GM12878 (cell line): Measurements from ENCODE around the gene SLC38A9. TPM values are rescaled to one million over a fixed set of nuclear protein-coding genes. Genes with fewer than 3 reads are reported as not detected.

ENCODE experiments used
- ATAC-seq: fragments of 200-7000 bp; cut with Tn5 transposase; 3 replicates; pipeline ENCODE4 v1.9.1; 2020; ENCODE audit warnings: mild to moderate bottlenecking, moderate library complexity
- BruUV-seq: library from RNA; stranded (reverse); fragments of 400-500 nt; replicated peaks from 2 replicates; lab custom pipeline; 2021; lab: Mats Ljungman, UMichigan
- CTCF ChIA-PET: fragments of 300-600 bp; sonication (Branson Sonifier 250); formaldehyde crosslinking; extraction: SDS; loops from one replicate; lab custom pipeline; 2021; ENCODE audit warnings: inconsistent platforms; lab: Yijun Ruan, JAX
- POLR2A ChIA-PET: fragments of 350-600 bp; formaldehyde crosslinking; extraction: SDS; loops from one replicate; lab custom pipeline; 2021; ENCODE audit warnings: inconsistent platforms; lab: Charles Lee
- RAD21 ChIA-PET: fragments of 300-600 bp; sonication (Branson Sonifier 250); formaldehyde crosslinking; loops from one replicate; lab custom pipeline; 2023; ENCODE audit warnings: antibody characterized with exemption; ENCODE audit not compliant: unreplicated experiment; lab: Charles Lee
- SMC1A ChIA-PET: fragments of 300-600 bp; sonication (Branson Sonifier 250); formaldehyde crosslinking; loops from one replicate; lab custom pipeline; 2023; ENCODE audit not compliant: unreplicated experiment, uncharacterized antibody; lab: Charles Lee
- DNase-seq: peaks from one replicate; pipeline ENCODE4 v3.0.0-alpha.2; 2011; ENCODE audit warnings: low read depth, low spot score
- FAIRE-seq: peaks from 3 replicates; lab custom pipeline; 2011; peaks lifted over from hg19 to GRCh38; lab: Jason Lieb, UNC
- H2AFZ ChIP-seq: 2 replicates; pipeline ENCODE4 v1.6.0; 2011; ENCODE audit warnings: low read depth, low read length, control low read depth; ENCODE audit not compliant: control insufficient read depth
- H3K27ac ChIP-seq: 2 replicates; pipeline ENCODE4 v1.5.1; 2011; ENCODE audit warnings: control low read depth; ENCODE audit not compliant: control insufficient read depth, insufficient read depth
- H3K27me3 ChIP-seq, 2 experiments: replicated peaks in 1 of 2; 2 replicates each; pipeline versions ENCODE4 v1.6.0 to v1.6.1; 2011; ENCODE audit warnings: low read length in 1 of 2; ENCODE audit not compliant: control insufficient read depth in 2 of 2, insufficient read depth in 2 of 2
- H3K36me3 ChIP-seq, 2 experiments: 2 replicates each; pipeline ENCODE4 v1.5.1; 2011; ENCODE audit warnings: low read length in 1 of 2; ENCODE audit not compliant: control insufficient read depth in 2 of 2, insufficient read depth in 2 of 2
- H3K4me1 ChIP-seq: 2 replicates; pipeline ENCODE4 v1.6.1; 2011; ENCODE audit warnings: mild to moderate bottlenecking, low read length, moderate library complexity, mixed read lengths; ENCODE audit not compliant: control insufficient read depth, insufficient read depth
- H3K4me2 ChIP-seq: 2 replicates; pipeline ENCODE4 v1.6.0; 2011; ENCODE audit warnings: control low read depth; ENCODE audit not compliant: control insufficient read depth, insufficient read depth
- H3K4me3 ChIP-seq: fragments of 200-600 bp; sonication (generic); 2 replicates; pipeline ENCODE4 v1.5.1; 2016
- H3K79me2 ChIP-seq: 2 replicates; pipeline ENCODE4 v1.6.0; 2011; ENCODE audit warnings: low read length; ENCODE audit not compliant: control insufficient read depth, insufficient read depth
- H3K9ac ChIP-seq: 2 replicates; pipeline ENCODE4 v1.8.0; 2011; ENCODE audit warnings: low read length, control low read depth, mixed read lengths; ENCODE audit not compliant: control insufficient read depth, insufficient read depth
- H3K9me3 ChIP-seq: replicated peaks from 3 replicates; pipeline ENCODE4 v1.5.1; 2011; ENCODE audit warnings: mild to moderate bottlenecking, low read length; ENCODE audit not compliant: control insufficient read depth, insufficient read depth
- H4K20me1 ChIP-seq: 2 replicates; pipeline ENCODE4 v1.6.0; 2011; ENCODE audit not compliant: control insufficient read depth, insufficient read depth
- EP300 ChIP-seq, 2 experiments: fragments of 150-350 bp in 1 of 2; IDR thresholded peaks; 2 replicates each; pipeline ENCODE4 v1.6.1; 2011 to 2012; ENCODE audit warnings: low read depth in 2 of 2, low read length in 2 of 2, borderline replicate concordance in 1 of 2, improper control_type of control experiment in 1 of 2, inconsistent platforms in 1 of 2; ENCODE audit not compliant: control insufficient read depth in 1 of 2
- ETV6 ChIP-seq, 2 experiments: fragments of 450-650 bp in 1 of 2; IDR thresholded peaks in 1 of 2; conservative IDR thresholded peaks in 1 of 2; 2 replicates each; pipeline ENCODE4 v1.6.1; 2014; ENCODE audit warnings: antibody characterized with exemption in 1 of 2, borderline replicate concordance in 1 of 2, low read depth in 1 of 2, mild to moderate bottlenecking in 1 of 2, moderate library complexity in 1 of 2
- JUNB ChIP-seq: IDR thresholded peaks from 2 replicates; pipeline ENCODE4 v1.6.1; 2016; ENCODE audit warnings: antibody characterized with exemption, mild to moderate bottlenecking
- LARP7 ChIP-seq: fragments of 450-650 bp; IDR thresholded peaks from 2 replicates; pipeline ENCODE4 v1.6.1; 2017; ENCODE audit warnings: mild to moderate bottlenecking
- MLLT1 ChIP-seq: fragments of 450-650 bp; IDR thresholded peaks from 2 replicates; pipeline ENCODE4 v1.6.1; 2016; ENCODE audit warnings: mild to moderate bottlenecking
- MYC ChIP-seq: IDR thresholded peaks from 2 replicates; pipeline ENCODE4 v1.6.1; 2011; ENCODE audit warnings: mild to moderate bottlenecking, low read length, moderate library complexity, inconsistent platforms; ENCODE audit not compliant: insufficient read depth, insufficient replicate concordance, insufficient read length, severe bottlenecking
- NRF1 ChIP-seq: conservative IDR thresholded peaks from 2 replicates; pipeline ENCODE4 v1.6.1; 2011; ENCODE audit warnings: mild to moderate bottlenecking, low read depth, low read length, improper control_type of control experiment
- RUNX3 ChIP-seq: IDR thresholded peaks from 2 replicates; pipeline ENCODE4 v1.6.1; 2012; ENCODE audit warnings: low read length, inconsistent platforms
- SRF ChIP-seq, 2 experiments: IDR thresholded peaks; 2 replicates each; pipeline ENCODE4 v1.6.1; 2011; ENCODE audit warnings: low read depth in 2 of 2, low read length in 2 of 2, mild to moderate bottlenecking in 1 of 2, moderate library complexity in 1 of 2
- in situ Hi-C: fragments of 300-500 bp; cut with MboI; formaldehyde crosslinking; loops from 9 replicates; pipeline ENCODE4 v1.14.3; 2018; ENCODE audit warnings: mixed read lengths
- intact Hi-C: fragments of 100-400 bp; cut with micrococcal nuclease; formaldehyde crosslinking; loops from one replicate; pipeline ENCODE4 v1.14.2; 2022; ENCODE audit not compliant: unreplicated experiment
- polyA plus RNA-seq, 11 experiments: library from polyadenylated mRNA; depleted of rRNA in 4 of 11; unstranded in 6 of 11; stranded (reverse) in 5 of 11; fragments of >200 nt; fragmentation: Nextera tagmentation in 4 of 11; fragmentation: Illumina TruSeq in 1 of 11; extraction: Ambion mirVana in 4 of 11; extraction: Trizol in 1 of 11; gene quantifications; 1 replicate in 1 of 11; 2 replicates in 10 of 11; pipeline versions ENCODE4 v1.2.1 to v1.2.3, GENCODE V29; 2011 to 2016; ENCODE audit warnings: inconsistent platforms in 2 of 11, missing spikeins in 2 of 11, low read depth in 1 of 11
- total RNA-seq, 4 experiments: library from RNA; depleted of rRNA in 3 of 4; stranded (reverse); fragments of >200 nt in 3 of 4; fragmentation: Illumina TruSeq in 1 of 4; extraction: Trizol in 1 of 4; gene quantifications; 2 replicates each; pipeline versions ENCODE4 v1.2.1 to v1.2.3, GENCODE V29; 2013 to 2021

SLC38A9 gene
- total and polyA plus RNA-seq, 10 of the 15 experiments (the other 5 are each of a cell fraction or from before 2014, with no cell fraction given) = 8.5 to 35.1 (median 23.0) TPM

- Histone ChIP-seq H2AFZ (no peak overlapping the region), H3K27me3 (no peaks in the 10 kb centered on the region), H3K4me1 (peaks cover 4% of the 10 kb centered on the region; the same call in 1 of the 2 replicates), H4K20me1 (no peaks in the 10 kb centered on the region), H3K36me3 (no peaks in the 10 kb centered on the region; a peak in 1 of 4 replicates), H3K4me2 (no peak overlapping the region), H3K9me3 (no peaks in the 10 kb centered on the region), H3K4me3 (no peak overlapping the region), H3K9ac (no peak overlapping the region), H3K79me2 (peaks cover 6% of the 10 kb centered on the region), H3K27ac (no peak overlapping the region)
- DNase-seq (no peak), FAIRE-seq (no peak), ATAC-seq (peak; percentile 4; the same call in 1 of the 3 replicates)
- in situ Hi-C loops = no loop called here
- SMC1A ChIA-PET = interaction anchor here (0.6 to 1.7 kb wide), 3 partner anchors 17 to 492 kb away, joined by 3 to 4 read pairs (median 3); no protein-coding TSS in a partner anchor
- POLR2A ChIA-PET = no interaction called here
- intact Hi-C loops = loop anchor here (5.0 kb wide), 1 partner anchor 194 kb away; no protein-coding TSS in a partner anchor
- TF ChIP-seq JUNB (no peak), MYC (no peak), SRF (IDR thresholded peaks at IDR 0.05; ENCODE audit: low read depth in 2 of 2, low read length in 2 of 2) (0 out of 4 replicates have a peak, but pooled peaks of 1 of the 2 experiments have one; percentile 52), NRF1 (no peak), RUNX3 (peak; percentile 21; the same call in 1 of the 2 replicates), ETV6 (conservative IDR thresholded peaks at IDR 0.05 in 1 of 2, IDR thresholded peaks at IDR 0.05 in 1 of 2; ENCODE audit: borderline replicate concordance in 1 of 2, low read depth in 1 of 2) (no peak)
- RAD21 ChIA-PET = interaction anchor here (1.6 kb wide), 1 partner anchor 10 kb away, joined by 4 read pairs; no protein-coding TSS in a partner anchor
- CTCF ChIA-PET = interaction anchor here (1.7 kb wide), 1 partner anchor 17 kb away, joined by 8 read pairs; no protein-coding TSS in a partner anchor
- TSS peak; percentile 56 for BruUV-seq
Observed at GRCh38 chr5:55708732-55709131, 3.4 kb downstream of the SLC38A9 start.

- in situ Hi-C loops = no loop called here
- Histone ChIP-seq H3K27ac (no peak overlapping the region), H3K9ac (no peak overlapping the region), H4K20me1 (no peaks in the 10 kb centered on the region), H3K4me1 (peaks cover 18% of the 10 kb centered on the region)
- FAIRE-seq = no peak
- RAD21 ChIA-PET = interaction anchor here (1.1 to 1.5 kb wide), 2 partner anchors 8 to 283 kb away, joined by 3 read pairs; no protein-coding TSS in a partner anchor
- TF ChIP-seq LARP7 (no peak), EP300 (IDR thresholded peaks at IDR 0.05; ENCODE audit: borderline replicate concordance in 1 of 2, control insufficient read depth in 1 of 2, low read depth in 2 of 2, low read length in 2 of 2) (no peak), MLLT1 (no peak)
- TF ChIP-seq, all 136 proteins: peak for 0
- ChIA-PET CTCF (interaction anchor here (0.9 to 1.0 kb wide), 2 partner anchors 14 to 20 kb away, joined by 4 to 5 read pairs; no protein-coding TSS in a partner anchor), SMC1A (interaction anchor here (0.6 to 3.1 kb wide), 4 partner anchors 7 to 385 kb away, joined by 3 to 8 read pairs (median 3); no protein-coding TSS in a partner anchor), POLR2A (interaction anchor here (1.2 kb wide), 1 partner anchor 14 kb away, joined by 4 read pairs; no protein-coding TSS in a partner anchor)
- H3K4me3 ChIP-seq = no peak overlapping the region
- BruUV-seq = no TSS peak
- H3K4me2 ChIP-seq = no peak overlapping the region
- ATAC-seq (peak; percentile 24; the same call in 2 of the 3 replicates), DNase-seq (no peak)
- no peak overlapping the region for H2AFZ ChIP-seq
- H3K36me3 ChIP-seq = no peaks in the 10 kb centered on the region; a peak in 1 of 4 replicates
- intact Hi-C loops = loop anchor here (5.0 kb wide), 1 partner anchor 196 kb away; no protein-coding TSS in a partner anchor
- peaks cover 2% of the 10 kb centered on the region; the same call in 2 of the 3 replicates for H3K9me3 ChIP-seq
- peaks cover under 1% of the 10 kb centered on the region; the same call in 1 of the 2 replicates for H3K79me2 ChIP-seq
- H3K27me3 ChIP-seq = no peaks in the 10 kb centered on the region
Observed at GRCh38 chr5:55706230-55706629, 5.9 kb downstream of the SLC38A9 start.
